ENCODE measurements around the gene AGAP1.

- TF ChIP-seq CTCF (IDR thresholded peaks at IDR 0.05): no peak
- no peak for TF ChIP-seq POLR2A (IDR thresholded peaks at IDR 0.05)
- no peak for TF ChIP-seq EP300 (IDR thresholded peaks at IDR 0.05)
Measured at GRCh38 chr2:235601960-235602704, 108.3 kb downstream of the AGAP1 start.
